Erythroblast (primary cell): ENCODE data around the gene ADNP.

Experiments used
- GATA1 ChIP-seq: IDR thresholded peaks from 2 replicates; pipeline ENCODE4 v1.6.1; 2011; ENCODE audit warnings: low read depth, mild to moderate bottlenecking, control low read depth, low read length, moderate library complexity
- POLR2A ChIP-seq: IDR thresholded peaks from 2 replicates; pipeline ENCODE4 v1.6.1; 2011; ENCODE audit warnings: mild to moderate bottlenecking, low read length

- TF ChIP-seq POLR2A (no peak), GATA1 (no peak)
These were observed 38.2 kb upstream of the ADNP start for GRCh38 chr20:50969435-50969834.
